Measurements from ENCODE around the gene TOGARAM2.

TOGARAM2 gene

GRCh38 chr2:29021886-29022285 is 40.8 kb downstream of the TOGARAM2 start:
- no peak for DNase-seq (ENCODE audit: low read depth in 2 of 2)

- no peak for DNase-seq (ENCODE audit: low read depth in 2 of 2)
These were observed 41.6 kb downstream of the TOGARAM2 start for GRCh38 chr2:29022679-29023078.

GRCh38 chr2:29023188-29023587 is 42.1 kb downstream of the TOGARAM2 start:
- no peak for DNase-seq (ENCODE audit: low read depth in 2 of 2)

GRCh38 chr2:29024882-29025430 is 43.9 kb downstream of the TOGARAM2 start:
- no peak for DNase-seq (ENCODE audit: low read depth in 2 of 2)

- no peak for DNase-seq (ENCODE audit: low read depth in 2 of 2)
These were observed 44.6 kb downstream of the TOGARAM2 start for GRCh38 chr2:29025711-29026110.

- DNase-seq (ENCODE audit: low read depth in 2 of 2): no peak
These were observed 49.9 kb downstream of the TOGARAM2 start for GRCh38 chr2:29031046-29031445.

GRCh38 chr2:29032189-29032588 is 51.1 kb downstream of the TOGARAM2 start:
- no peak for DNase-seq (ENCODE audit: low read depth in 2 of 2)

GRCh38 chr2:29033172-29033571 is 52.1 kb downstream of the TOGARAM2 start:
- no peak for DNase-seq (ENCODE audit: low read depth in 2 of 2)

- DNase-seq (ENCODE audit: low read depth in 2 of 2): no peak
These were observed 52.6 kb downstream of the TOGARAM2 start for GRCh38 chr2:29033656-29034055.

GRCh38 chr2:29035016-29035745 is 54.1 kb downstream of the TOGARAM2 start:
- DNase-seq (ENCODE audit: low read depth in 2 of 2): no peak

- DNase-seq (ENCODE audit: low read depth in 2 of 2): no peak
These were observed 58.8 kb downstream of the TOGARAM2 start for GRCh38 chr2:29039718-29040480.

GRCh38 chr2:29040552-29040951 is 59.5 kb downstream of the TOGARAM2 start:
- no peak for DNase-seq (ENCODE audit: low read depth in 2 of 2)

- no peak for DNase-seq (ENCODE audit: low read depth in 2 of 2)
These were observed 60.1 kb downstream of the TOGARAM2 start for GRCh38 chr2:29041161-29041660.

- DNase-seq (ENCODE audit: low read depth in 2 of 2): no peak
These were observed 61.5 kb downstream of the TOGARAM2 start for GRCh38 chr2:29042561-29043075.

GRCh38 chr2:29044459-29044858 is 63.4 kb downstream of the TOGARAM2 start:
- no peak for DNase-seq (ENCODE audit: low read depth in 2 of 2)

- no peak for DNase-seq (ENCODE audit: low read depth in 2 of 2)
These were observed 65.2 kb downstream of the TOGARAM2 start for GRCh38 chr2:29046321-29046720.

GRCh38 chr2:29047083-29047845 is 66.2 kb downstream of the TOGARAM2 start:
- no peak for DNase-seq (ENCODE audit: low read depth in 2 of 2)

GRCh38 chr2:29050591-29050990 is 69.5 kb downstream of the TOGARAM2 start:
- DNase-seq (ENCODE audit: low read depth in 2 of 2): no peak

- no peak for DNase-seq (ENCODE audit: low read depth in 2 of 2)
These were observed 70.6 kb downstream of the TOGARAM2 start for GRCh38 chr2:29051730-29052129.

GRCh38 chr2:29052807-29053206 is 71.7 kb downstream of the TOGARAM2 start:
- DNase-seq (ENCODE audit: low read depth in 2 of 2): no peak

GRCh38 chr2:29053223-29053622 is 72.1 kb downstream of the TOGARAM2 start:
- no peak for DNase-seq (ENCODE audit: low read depth in 2 of 2)

Measured in stimulated activated CD8-positive, alpha-beta memory T cell treated with anti-CD3 and anti-CD28 coated beads, Interleukin-7, amount 100 ng/mL, for 1 hour (primary cell).